Measurements from ENCODE around the gene TBCD.

- TF ChIP-seq CTBP1 (IDR thresholded peaks at IDR 0.05; ENCODE audit: borderline replicate concordance) (no peak), FOXA1 (IDR thresholded peaks at IDR 0.05) (no peak), SP1 (IDR thresholded peaks at IDR 0.05) (no peak), FOXM1 (IDR thresholded peaks at IDR 0.05; ENCODE audit: borderline replicate concordance) (no peak), TARDBP (IDR thresholded peaks at IDR 0.05) (no peak)
Observed at GRCh38 chr17:82924214-82924613, 172.3 kb downstream of the TBCD start.

Measured in HEK293T (cell line).